CD14-positive monocyte (primary cell): Measurements from ENCODE around the gene GNB5. TPM values are rescaled to one million over a fixed set of nuclear protein-coding genes. Genes with fewer than 3 reads are reported as not detected.

ENCODE experiments used
- DNase-seq, 3 donors: peaks; one replicate each; pipeline ENCODE4 v3.0.0-alpha.2; 2011 to 2022
- H2AFZ ChIP-seq: 2 replicates; pipeline ENCODE4 v1.6.0; 2012; ENCODE audit warnings: mild to moderate bottlenecking, low read depth, low read length, inconsistent platforms; ENCODE audit not compliant: insufficient read depth, poor library complexity, severe bottlenecking
- H3K27ac ChIP-seq, 2 donors: 1 replicate in 1 of 2; 2 replicates in 1 of 2; pipeline ENCODE4 v1.5.1; 2012 to 2013; ENCODE audit warnings: low read length in 2 of 2, control low read depth in 1 of 2, inconsistent platforms in 1 of 2, low read depth in 1 of 2, mild to moderate bottlenecking in 1 of 2
- H3K27me3 ChIP-seq, 2 donors: one replicate each; pipeline versions ENCODE4 v1.6.0 to v1.6.1; 2011 to 2013; ENCODE audit warnings: low read length in 2 of 2; ENCODE audit not compliant: control insufficient read depth in 2 of 2, insufficient read depth in 2 of 2
- H3K36me3 ChIP-seq, 2 donors: replicated peaks in 1 of 2; 1 replicate in 1 of 2; 2 replicates in 1 of 2; pipeline versions ENCODE4 v1.5.1 to v1.6.1; 2012 to 2013; ENCODE audit warnings: low read length in 2 of 2, control low read depth in 1 of 2, inconsistent platforms in 1 of 2, mild to moderate bottlenecking in 1 of 2; ENCODE audit not compliant: insufficient read depth in 2 of 2, control insufficient read depth in 1 of 2
- H3K4me1 ChIP-seq, 2 donors: 1 replicate in 1 of 2; 2 replicates in 1 of 2; pipeline versions ENCODE4 v1.5.1 to v1.6.1; 2012 to 2013; ENCODE audit warnings: low read length in 2 of 2, control low read depth in 1 of 2, inconsistent platforms in 1 of 2, mild to moderate bottlenecking in 1 of 2, moderate library complexity in 1 of 2; ENCODE audit not compliant: insufficient read depth in 2 of 2, control insufficient read depth in 1 of 2
- H3K4me2 ChIP-seq: replicated peaks from 2 replicates; pipeline ENCODE3; 2012; ENCODE audit warnings: low read length, moderate library complexity, mild to moderate bottlenecking; ENCODE audit not compliant: poor library complexity, severe bottlenecking; ENCODE audit errors: extremely low read depth
- H3K4me3 ChIP-seq, 3 experiments: fragments of 200-600 bp in 1 of 3; sonication (generic) in 1 of 3; replicated peaks in 1 of 3; 1 replicate in 2 of 3; 2 replicates in 1 of 3; pipeline ENCODE4 v1.5.1; 2011 to 2013; ENCODE audit warnings: low read length in 3 of 3, mild to moderate bottlenecking in 3 of 3, control low read depth in 2 of 3, low read depth in 2 of 3, inconsistent platforms in 1 of 3, moderate library complexity in 1 of 3
- H3K79me2 ChIP-seq: 2 replicates; pipeline ENCODE4 v1.6.0; 2012; ENCODE audit warnings: mild to moderate bottlenecking, control low read depth, inconsistent platforms, low read length, moderate library complexity; ENCODE audit not compliant: insufficient read depth
- H3K9ac ChIP-seq: 2 replicates; pipeline ENCODE4 v1.6.0; 2017; ENCODE audit warnings: low read length, mild to moderate bottlenecking; ENCODE audit not compliant: insufficient read depth, poor library complexity, severe bottlenecking
- H3K9me3 ChIP-seq, 2 donors: replicated peaks in 1 of 2; 1 replicate in 1 of 2; 2 replicates in 1 of 2; pipeline versions ENCODE4 v1.5.1 to v1.6.1; 2012 to 2013; ENCODE audit warnings: low read length in 2 of 2, control low read depth in 1 of 2; ENCODE audit not compliant: control insufficient read depth in 1 of 2, insufficient read depth in 1 of 2
- H4K20me1 ChIP-seq: 2 replicates; pipeline ENCODE4 v1.6.0; 2012; ENCODE audit warnings: mild to moderate bottlenecking, low read length, control low read depth, moderate library complexity; ENCODE audit not compliant: insufficient read depth
- H3K27ac Mint-ChIP-seq, 7 donors: one replicate each; pipeline ENCODE4 v1.8.0; 2020; ENCODE audit warnings: mild to moderate bottlenecking in 7 of 7, mixed read lengths in 7 of 7, moderate library complexity in 6 of 7, inconsistent platforms in 2 of 7
- H3K27me3 Mint-ChIP-seq, 3 donors: one replicate each; pipeline ENCODE4 v1.8.0; 2021 to 2022; ENCODE audit warnings: low read depth in 3 of 3, mild to moderate bottlenecking in 3 of 3, mixed read lengths in 3 of 3, moderate library complexity in 3 of 3, inconsistent platforms in 1 of 3
- H3K36me3 Mint-ChIP-seq, 2 donors: one replicate each; pipeline ENCODE4 v1.8.0; 2020; ENCODE audit warnings: mixed read lengths in 2 of 2, inconsistent platforms in 1 of 2, mild to moderate bottlenecking in 1 of 2
- H3K4me1 Mint-ChIP-seq: one replicate; pipeline ENCODE4 v1.8.0; 2020; ENCODE audit warnings: mild to moderate bottlenecking, mixed read lengths
- H3K4me3 Mint-ChIP-seq, 2 donors: one replicate each; pipeline ENCODE4 v1.8.0; 2020; ENCODE audit warnings: mild to moderate bottlenecking in 2 of 2, mixed read lengths in 2 of 2, moderate library complexity in 1 of 2
- H3K9me3 Mint-ChIP-seq, 7 donors: one replicate each; pipeline ENCODE4 v1.8.0; 2020 to 2022; ENCODE audit warnings: mixed read lengths in 7 of 7, mild to moderate bottlenecking in 6 of 7, moderate library complexity in 6 of 7, inconsistent platforms in 2 of 7
- WGBS: methylation state at CpG from one replicate; pipeline ENCODE4 v1.1.5; 2013; ENCODE audit warnings: missing lambda C conversion rate; ENCODE audit not compliant: insufficient coverage; 5-methylcytosine and 5-hydroxymethylcytosine counted together
- intact Hi-C, 2 donors: fragments of 100-400 bp; cut with micrococcal nuclease; formaldehyde crosslinking; loops; one replicate each; pipeline versions ENCODE4 v1.15.0 to v1.15.1; 2023
- polyA plus RNA-seq, 3 donors: library from polyadenylated mRNA; depleted of rRNA in 1 of 3; unstranded in 2 of 3; stranded (reverse) in 1 of 3; fragments of 300-500 nt in 2 of 3; fragments of >200 nt in 1 of 3; fragmentation: Illumina TruSeq in 2 of 3; gene quantifications; 1 replicate in 2 of 3; 2 replicates in 1 of 3; pipeline ENCODE4 v1.2.3, GENCODE V29; 2012 to 2021
- TF ChIP-seq, protein P1 (sequence below): fragments of 200-600 bp; IDR thresholded peaks from one replicate; pipeline ENCODE4 v1.8.0; 2022; ENCODE audit warnings: antibody characterized with exemption, mild to moderate bottlenecking

The GNB5 gene
- polyA plus RNA-seq, 3 donors: 3.1 to 5.4 (median 4.3) TPM

DNA sequence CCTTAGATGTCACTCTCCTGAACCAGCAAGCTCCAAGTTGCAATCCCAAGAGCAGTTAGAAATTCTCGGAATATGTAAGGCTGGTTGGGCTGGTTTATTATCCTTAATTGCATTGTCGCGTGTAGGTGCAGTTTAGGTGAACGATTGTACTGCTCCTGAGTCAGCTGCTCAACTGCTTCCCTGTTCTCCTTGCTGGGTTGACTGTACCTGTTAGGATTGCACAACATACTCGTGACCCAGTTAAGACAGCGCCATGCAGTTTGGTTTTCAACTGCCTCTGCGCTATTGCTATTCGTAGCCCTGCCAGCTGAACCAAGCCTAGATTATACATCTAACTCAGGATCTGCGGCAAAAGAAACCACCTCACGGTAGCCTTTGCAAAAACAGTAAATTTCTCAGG, 119.6 kb downstream of the GNB5 start:
- no peaks in the 10 kb centered on the region for H3K9me3 ChIP-seq
- peaks cover 0 to 6% of the 10 kb centered on the region in 2 donors for H3K36me3 ChIP-seq
- DNase-seq: peak in 1 of 3 donors; percentile 19
- H3K4me2 ChIP-seq: no peak overlapping the region
- no peaks in the 10 kb centered on the region for H3K79me2 ChIP-seq
- peaks cover 2 to 5% of the 10 kb centered on the region in 2 donors for H3K36me3 Mint-ChIP-seq
- no peaks in the 10 kb centered on the region for H3K27me3 ChIP-seq
- TF ChIP-seq, protein P1, sequence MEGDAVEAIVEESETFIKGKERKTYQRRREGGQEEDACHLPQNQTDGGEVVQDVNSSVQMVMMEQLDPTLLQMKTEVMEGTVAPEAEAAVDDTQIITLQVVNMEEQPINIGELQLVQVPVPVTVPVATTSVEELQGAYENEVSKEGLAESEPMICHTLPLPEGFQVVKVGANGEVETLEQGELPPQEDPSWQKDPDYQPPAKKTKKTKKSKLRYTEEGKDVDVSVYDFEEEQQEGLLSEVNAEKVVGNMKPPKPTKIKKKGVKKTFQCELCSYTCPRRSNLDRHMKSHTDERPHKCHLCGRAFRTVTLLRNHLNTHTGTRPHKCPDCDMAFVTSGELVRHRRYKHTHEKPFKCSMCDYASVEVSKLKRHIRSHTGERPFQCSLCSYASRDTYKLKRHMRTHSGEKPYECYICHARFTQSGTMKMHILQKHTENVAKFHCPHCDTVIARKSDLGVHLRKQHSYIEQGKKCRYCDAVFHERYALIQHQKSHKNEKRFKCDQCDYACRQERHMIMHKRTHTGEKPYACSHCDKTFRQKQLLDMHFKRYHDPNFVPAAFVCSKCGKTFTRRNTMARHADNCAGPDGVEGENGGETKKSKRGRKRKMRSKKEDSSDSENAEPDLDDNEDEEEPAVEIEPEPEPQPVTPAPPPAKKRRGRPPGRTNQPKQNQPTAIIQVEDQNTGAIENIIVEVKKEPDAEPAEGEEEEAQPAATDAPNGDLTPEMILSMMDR: no peak
- intact Hi-C loops: no loop called here
- peaks cover 0 to 2% (median 0%) of the 10 kb centered on the region in 3 donors for H3K27me3 Mint-ChIP-seq
- peaks cover under 1 to 1% of the 10 kb centered on the region in 2 donors for H3K4me1 ChIP-seq
- no peak overlapping the region for H2AFZ ChIP-seq
- 77% methylated on average over 8 of the region's 10 CpGs for WGBS
- H4K20me1 ChIP-seq: no peaks in the 10 kb centered on the region
- H3K9me3 Mint-ChIP-seq: no peaks in the 10 kb centered on the region
- no peak overlapping the region for H3K27ac Mint-ChIP-seq
- H3K4me3 ChIP-seq: no peak overlapping the region
- H3K4me3 Mint-ChIP-seq: no peak overlapping the region
- H3K4me1 Mint-ChIP-seq: peaks cover 6% of the 10 kb centered on the region
- H3K27ac ChIP-seq: no peak overlapping the region
- no peak overlapping the region for H3K9ac ChIP-seq

DNA sequence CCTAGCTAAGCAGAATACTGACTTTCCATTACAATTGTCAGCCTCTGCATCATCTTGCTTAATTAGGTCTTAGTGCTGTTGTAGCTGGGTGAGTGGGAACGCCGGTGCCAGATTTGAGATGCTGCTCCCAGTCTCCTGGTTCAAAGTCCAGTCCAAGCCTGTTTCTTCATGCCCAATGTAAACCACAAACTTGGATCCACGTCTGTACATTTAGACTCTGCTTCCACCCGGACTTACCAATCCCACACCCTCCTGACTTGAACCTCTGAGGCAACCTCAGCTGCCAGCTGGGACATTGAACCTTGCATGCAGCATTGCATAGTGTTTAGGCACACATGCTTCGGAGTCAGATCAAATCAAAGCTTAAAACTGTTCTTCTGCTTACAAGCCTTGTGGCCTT, 121.6 kb downstream of the GNB5 start:
- H3K9me3 Mint-ChIP-seq: no peaks in the 10 kb centered on the region
- no peak overlapping the region for H3K4me2 ChIP-seq
- no peaks in the 10 kb centered on the region for H3K9me3 ChIP-seq
- H3K36me3 ChIP-seq: peaks cover 0 to 18% of the 10 kb centered on the region in 2 donors
- 77% methylated on average over 3 of the region's 5 CpGs for WGBS
- no peak overlapping the region for H3K27ac ChIP-seq
- no peaks in the 10 kb centered on the region for H3K79me2 ChIP-seq
- TF ChIP-seq, protein P1: no peak
- peaks cover 5% of the 10 kb centered on the region for H3K4me1 Mint-ChIP-seq
- H3K9ac ChIP-seq: no peak overlapping the region
- no peak for DNase-seq
- H3K27ac Mint-ChIP-seq: peak overlapping the region in 1 of 7 donors; percentile 80
- peaks cover 0 to 2% (median 0%) of the 10 kb centered on the region in 3 donors for H3K27me3 Mint-ChIP-seq
- no peak overlapping the region for H2AFZ ChIP-seq
- peaks cover 15 to 16% of the 10 kb centered on the region in 2 donors for H3K36me3 Mint-ChIP-seq
- H4K20me1 ChIP-seq: no peaks in the 10 kb centered on the region
- no peak overlapping the region for H3K4me3 ChIP-seq
- H3K4me1 ChIP-seq: no peaks in the 10 kb centered on the region
- H3K27me3 ChIP-seq: no peaks in the 10 kb centered on the region
- intact Hi-C loops: no loop called here
- H3K4me3 Mint-ChIP-seq: no peak overlapping the region
